K562 (cell line): ENCODE results near the gene SLC17A2. TPM values are rescaled to one million over a fixed set of nuclear protein-coding genes. Genes with fewer than 3 reads are reported as not detected.

ENCODE experiments used
- DPF2 ChIP-seq: fragments of 450-650 bp; IDR thresholded peaks from 2 replicates; pipeline ENCODE4 v1.6.1; 2016
- ESRRB ChIP-seq: fragments of 250-450 bp; sonication (Bioruptor Pico); IDR thresholded peaks from 2 replicates; pipeline ENCODE4 v1.5.0; 2020; ENCODE audit warnings: mild to moderate bottlenecking, moderate library complexity, borderline replicate concordance
- EZH2 ChIP-seq: IDR thresholded peaks from 2 replicates; pipeline ENCODE4 v1.6.1; 2012; ENCODE audit warnings: low read depth, mild to moderate bottlenecking, inconsistent platforms, low read length, borderline replicate concordance
- GABPB2 ChIP-seq: fragments of 250-450 bp; sonication (Bioruptor Pico); conservative IDR thresholded peaks from 2 replicates; pipeline ENCODE4 v1.5.1; 2021; ENCODE audit warnings: mild to moderate bottlenecking
- KLF13 ChIP-seq: fragments of 450-650 bp; IDR thresholded peaks from 2 replicates; pipeline ENCODE4 v1.6.1; 2016; ENCODE audit warnings: missing genetic modification characterization, low read depth, mild to moderate bottlenecking, missing compliant biosample characterization, moderate library complexity, borderline replicate concordance
- MCM3 ChIP-seq: fragments of 450-650 bp; IDR thresholded peaks from 2 replicates; pipeline ENCODE4 v1.6.1; 2016
- MEF2D ChIP-seq: conservative IDR thresholded peaks from 2 replicates; pipeline ENCODE4 v1.6.1; 2016; ENCODE audit warnings: low read depth, missing genetic modification characterization, missing compliant biosample characterization
- MXI1 ChIP-seq: IDR thresholded peaks from 2 replicates; pipeline ENCODE4 v1.6.1; 2011; ENCODE audit warnings: low read depth, mild to moderate bottlenecking, improper control_type of control experiment, low read length
- NRF1 ChIP-seq, 2 experiments: fragments of 450-650 bp; IDR thresholded peaks in 1 of 2; conservative IDR thresholded peaks in 1 of 2; 2 replicates each; pipeline ENCODE4 v1.6.1; 2014; ENCODE audit warnings: mild to moderate bottlenecking in 2 of 2
- OTX1 ChIP-seq: fragments of 450-650 bp; formaldehyde crosslinking; IDR thresholded peaks from 2 replicates; pipeline ENCODE4 v1.4.0; 2022; ENCODE audit warnings: mild to moderate bottlenecking
- POLR2A ChIP-seq: fragments of 450-650 bp; conservative IDR thresholded peaks from 2 replicates; pipeline ENCODE4 v1.6.1; 2016
- PPARD ChIP-seq: fragments of 250-450 bp; sonication (Bioruptor Pico); IDR thresholded peaks from 2 replicates; pipeline ENCODE4 v1.8.0; 2022; ENCODE audit warnings: inconsistent platforms, mild to moderate bottlenecking, moderate library complexity
- RBM25 ChIP-seq: fragments of 200-400 bp; formaldehyde crosslinking; IDR thresholded peaks from 2 replicates; pipeline ENCODE4 v1.6.1; 2018; ENCODE audit warnings: low read length, low read depth, moderate library complexity; ENCODE audit not compliant: severe bottlenecking
- ZNF184 ChIP-seq: sonication (generic); formaldehyde crosslinking; IDR thresholded peaks from 2 replicates; pipeline ENCODE4 v1.5.0; 2020; ENCODE audit warnings: missing genetic modification reagents
- ZNF347 ChIP-seq: fragments of 450-650 bp; formaldehyde crosslinking; IDR thresholded peaks from 2 replicates; pipeline ENCODE4 v1.4.0; 2020; ENCODE audit warnings: low read depth, mild to moderate bottlenecking, moderate library complexity
- polyA plus RNA-seq, 8 experiments: library from polyadenylated mRNA; depleted of rRNA in 4 of 8; stranded (reverse) in 5 of 8; unstranded in 3 of 8; fragments of >200 nt; fragmentation: Nextera tagmentation in 2 of 8; fragmentation: Illumina TruSeq in 1 of 8; extraction: Ambion mirVana in 2 of 8; extraction: Trizol in 1 of 8; gene quantifications; 2 replicates each; pipeline versions ENCODE4 v1.2.1 to v1.2.3, GENCODE V29; 2011 to 2014; ENCODE audit warnings: inconsistent platforms in 1 of 8, missing spikeins in 1 of 8
- total RNA-seq, 7 experiments: library from RNA; depleted of rRNA in 6 of 7; stranded (reverse); fragments of >200 nt in 6 of 7; fragmentation: Illumina TruSeq in 2 of 7; extraction: Trizol in 2 of 7; gene quantifications; 2 replicates each; pipeline versions ENCODE4 v1.2.1 to v1.2.3, GENCODE V29; 2011 to 2021; ENCODE audit warnings: low replicate concordance in 1 of 7
- TF ChIP-seq, protein P1 (sequence below): fragments of 250-450 bp; sonication (Bioruptor Pico); IDR thresholded peaks from 2 replicates; pipeline ENCODE4 v1.5.0; 2021; ENCODE audit warnings: mild to moderate bottlenecking, moderate library complexity
- TF ChIP-seq, protein P2 (sequence below): fragments of 250-450 bp; sonication (Bioruptor Pico); IDR thresholded peaks from 2 replicates; pipeline ENCODE4 v1.5.1; 2021; ENCODE audit warnings: mild to moderate bottlenecking
- TF ChIP-seq, protein P3 (sequence below): fragments of 450-650 bp; IDR thresholded peaks from 2 replicates; pipeline ENCODE4 v1.6.1; 2016; ENCODE audit warnings: low read depth, mild to moderate bottlenecking, moderate library complexity
- TF ChIP-seq, protein P4 (sequence below): conservative IDR thresholded peaks from 2 replicates; pipeline ENCODE4 v1.6.1; 2011; ENCODE audit warnings: low read depth, mild to moderate bottlenecking, low read length; ENCODE audit not compliant: control insufficient read depth
- TF ChIP-seq, protein P5 (sequence below): sonication (generic); formaldehyde crosslinking; IDR thresholded peaks from 2 replicates; pipeline ENCODE4 v1.8.1; 2023; ENCODE audit warnings: mild to moderate bottlenecking, missing genetic modification reagents

Gene SLC17A2
- total and polyA plus RNA-seq, 9 of the 15 experiments (the other 6 are each of a cell fraction or from before 2014, with no cell fraction given), result not detected

DNA sequence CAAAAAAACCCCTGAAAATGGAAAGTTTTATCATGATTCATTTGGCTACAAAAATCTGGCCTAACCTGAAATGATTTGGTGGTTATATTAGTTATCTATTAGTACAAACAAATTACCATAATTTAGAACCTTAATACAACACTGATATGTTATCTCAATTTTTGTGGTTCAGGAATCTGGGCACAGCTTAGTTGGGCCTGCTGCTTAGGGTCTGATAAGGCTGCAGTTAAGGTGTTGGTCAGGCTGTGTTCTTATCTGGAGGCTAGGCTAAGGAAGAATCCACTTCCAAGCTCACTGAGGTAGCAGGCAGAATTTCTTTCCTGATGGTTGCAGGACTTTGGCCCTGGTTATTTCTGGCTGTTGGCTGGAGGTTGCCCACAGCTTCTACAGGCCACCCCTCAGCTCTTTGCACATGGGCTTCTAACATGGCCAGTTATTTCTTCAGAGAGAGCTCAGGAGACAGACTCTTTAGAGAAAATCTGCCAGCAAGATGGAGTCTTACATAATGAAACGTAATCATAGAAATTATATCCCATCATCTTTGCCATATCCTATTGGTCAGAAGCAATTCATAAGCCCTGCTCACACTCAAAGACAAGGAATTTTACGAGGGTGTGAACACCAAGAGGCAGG is 43.5 kb upstream of the SLC17A2 start (continued):
- TF ChIP-seq, protein P1, sequence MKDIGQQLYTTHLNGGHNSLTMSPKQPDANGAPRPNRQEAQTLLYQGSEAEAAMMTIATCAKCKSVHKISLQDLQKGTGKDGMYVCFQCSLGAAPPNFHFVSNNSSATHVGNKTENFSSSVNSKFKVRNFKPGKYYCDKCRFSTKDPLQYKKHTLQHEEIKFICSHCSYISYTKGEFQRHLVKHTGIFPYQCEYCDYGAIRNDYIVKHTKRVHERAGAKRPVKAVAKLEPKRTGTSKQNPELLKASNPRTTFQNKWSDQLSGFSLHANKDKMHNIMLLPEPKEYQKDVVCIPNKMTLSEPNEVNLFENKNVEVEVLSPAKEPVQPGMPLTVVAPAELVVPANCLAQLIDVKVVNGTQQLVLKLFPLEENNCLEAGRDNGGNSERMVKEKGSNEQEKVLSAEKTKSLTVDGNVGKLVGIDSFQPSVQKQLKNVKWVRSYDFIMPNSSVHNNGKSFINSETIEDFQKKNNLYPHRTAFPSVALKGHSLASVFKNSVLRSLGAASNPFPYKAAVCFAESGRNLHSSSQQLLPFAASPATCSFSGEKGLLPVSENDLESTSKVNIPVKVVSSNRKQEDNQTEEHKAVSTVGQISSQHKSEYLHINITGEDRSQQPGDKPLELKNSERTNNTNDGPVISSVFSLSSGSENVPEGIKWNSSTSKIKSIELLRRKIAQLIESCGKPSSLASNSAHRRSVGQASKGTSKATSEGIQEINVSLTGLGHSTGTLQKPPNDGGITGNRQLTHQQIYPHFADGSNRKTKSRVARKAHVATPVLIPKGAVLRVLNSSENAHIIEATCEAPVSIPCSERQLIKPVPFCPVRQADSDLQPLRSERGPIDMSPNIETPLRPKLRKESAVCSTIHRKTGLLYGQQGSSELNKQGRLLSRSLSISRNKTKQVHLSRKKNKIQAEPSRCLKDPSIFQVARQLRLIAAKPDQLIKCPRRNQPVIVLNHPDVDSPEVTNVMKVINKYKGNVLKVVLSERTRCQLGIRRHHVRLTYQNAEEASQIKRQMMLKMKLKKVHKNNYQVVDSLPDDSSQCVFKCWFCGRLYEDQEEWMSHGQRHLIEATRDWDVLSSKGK (CRISPR knock-in tag), result no peak
- TF ChIP-seq DPF2 (peak; percentile 81), ZNF347 (no peak), GABPB2 (CRISPR knock-in tag) (no peak), OTX1 (CRISPR knock-in tag) (no peak), RBM25 (no peak), POLR2A (no peak), MCM3 (no peak), KLF13 (no peak), EZH2 (no peak), ESRRB (no peak), PPARD (CRISPR knock-in tag) (no peak), MEF2D (no peak), NRF1 (conservative IDR thresholded peaks at IDR 0.05 in 1 of 2, IDR thresholded peaks at IDR 0.05 in 1 of 2) (no peak), MXI1 (no peak), ZNF184 (no peak)
- TF ChIP-seq, protein P2, sequence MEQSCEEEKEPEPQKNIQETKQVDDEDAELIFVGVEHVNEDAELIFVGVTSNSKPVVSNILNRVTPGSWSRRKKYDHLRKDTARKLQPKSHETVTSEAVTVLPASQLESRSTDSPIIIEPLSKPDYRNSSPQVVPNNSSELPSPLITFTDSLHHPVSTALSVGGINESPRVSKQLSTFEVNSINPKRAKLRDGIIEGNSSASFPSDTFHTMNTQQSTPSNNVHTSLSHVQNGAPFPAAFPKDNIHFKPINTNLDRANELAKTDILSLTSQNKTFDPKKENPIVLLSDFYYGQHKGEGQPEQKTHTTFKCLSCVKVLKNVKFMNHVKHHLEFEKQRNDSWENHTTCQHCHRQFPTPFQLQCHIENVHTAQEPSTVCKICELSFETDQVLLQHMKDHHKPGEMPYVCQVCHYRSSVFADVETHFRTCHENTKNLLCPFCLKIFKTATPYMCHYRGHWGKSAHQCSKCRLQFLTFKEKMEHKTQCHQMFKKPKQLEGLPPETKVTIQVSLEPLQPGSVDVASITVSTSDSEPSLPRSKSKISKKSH (CRISPR knock-in tag), result no peak
- TF ChIP-seq, protein P3, sequence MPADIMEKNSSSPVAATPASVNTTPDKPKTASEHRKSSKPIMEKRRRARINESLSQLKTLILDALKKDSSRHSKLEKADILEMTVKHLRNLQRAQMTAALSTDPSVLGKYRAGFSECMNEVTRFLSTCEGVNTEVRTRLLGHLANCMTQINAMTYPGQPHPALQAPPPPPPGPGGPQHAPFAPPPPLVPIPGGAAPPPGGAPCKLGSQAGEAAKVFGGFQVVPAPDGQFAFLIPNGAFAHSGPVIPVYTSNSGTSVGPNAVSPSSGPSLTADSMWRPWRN, result peak; percentile 98
- TF ChIP-seq, protein P4, sequence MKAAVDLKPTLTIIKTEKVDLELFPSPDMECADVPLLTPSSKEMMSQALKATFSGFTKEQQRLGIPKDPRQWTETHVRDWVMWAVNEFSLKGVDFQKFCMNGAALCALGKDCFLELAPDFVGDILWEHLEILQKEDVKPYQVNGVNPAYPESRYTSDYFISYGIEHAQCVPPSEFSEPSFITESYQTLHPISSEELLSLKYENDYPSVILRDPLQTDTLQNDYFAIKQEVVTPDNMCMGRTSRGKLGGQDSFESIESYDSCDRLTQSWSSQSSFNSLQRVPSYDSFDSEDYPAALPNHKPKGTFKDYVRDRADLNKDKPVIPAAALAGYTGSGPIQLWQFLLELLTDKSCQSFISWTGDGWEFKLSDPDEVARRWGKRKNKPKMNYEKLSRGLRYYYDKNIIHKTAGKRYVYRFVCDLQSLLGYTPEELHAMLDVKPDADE, result no peak
- TF ChIP-seq, protein P5, sequence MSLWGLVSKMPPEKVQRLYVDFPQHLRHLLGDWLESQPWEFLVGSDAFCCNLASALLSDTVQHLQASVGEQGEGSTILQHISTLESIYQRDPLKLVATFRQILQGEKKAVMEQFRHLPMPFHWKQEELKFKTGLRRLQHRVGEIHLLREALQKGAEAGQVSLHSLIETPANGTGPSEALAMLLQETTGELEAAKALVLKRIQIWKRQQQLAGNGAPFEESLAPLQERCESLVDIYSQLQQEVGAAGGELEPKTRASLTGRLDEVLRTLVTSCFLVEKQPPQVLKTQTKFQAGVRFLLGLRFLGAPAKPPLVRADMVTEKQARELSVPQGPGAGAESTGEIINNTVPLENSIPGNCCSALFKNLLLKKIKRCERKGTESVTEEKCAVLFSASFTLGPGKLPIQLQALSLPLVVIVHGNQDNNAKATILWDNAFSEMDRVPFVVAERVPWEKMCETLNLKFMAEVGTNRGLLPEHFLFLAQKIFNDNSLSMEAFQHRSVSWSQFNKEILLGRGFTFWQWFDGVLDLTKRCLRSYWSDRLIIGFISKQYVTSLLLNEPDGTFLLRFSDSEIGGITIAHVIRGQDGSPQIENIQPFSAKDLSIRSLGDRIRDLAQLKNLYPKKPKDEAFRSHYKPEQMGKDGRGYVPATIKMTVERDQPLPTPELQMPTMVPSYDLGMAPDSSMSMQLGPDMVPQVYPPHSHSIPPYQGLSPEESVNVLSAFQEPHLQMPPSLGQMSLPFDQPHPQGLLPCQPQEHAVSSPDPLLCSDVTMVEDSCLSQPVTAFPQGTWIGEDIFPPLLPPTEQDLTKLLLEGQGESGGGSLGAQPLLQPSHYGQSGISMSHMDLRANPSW, result peak; percentile 58; the same call in 1 of the 2 replicates
